Trophoblast cell (in vitro differentiated cells and primary cell): ENCODE results near the gene FERMT2.
A peak's percentile ranks its signal among the peaks of the same experiment; 100 is the strongest.

Source experiments
- DNase-seq, 2 donors: peaks; one replicate each; pipeline ENCODE4 v3.0.0-alpha.2; 2016
- H2AFZ ChIP-seq: 2 replicates; pipeline ENCODE4 v1.6.1; 2013; ENCODE audit warnings: low read length, moderate library complexity, mild to moderate bottlenecking; ENCODE audit not compliant: insufficient read depth, poor library complexity
- H2AK5ac ChIP-seq: 2 replicates; pipeline ENCODE4 v1.6.1; 2013; ENCODE audit warnings: mild to moderate bottlenecking, low read length
- H2BK120ac ChIP-seq: 2 replicates; pipeline ENCODE4 v1.6.1; 2013; ENCODE audit warnings: low read length, mild to moderate bottlenecking, moderate library complexity; ENCODE audit not compliant: insufficient read depth, poor library complexity
- H2BK12ac ChIP-seq: 2 replicates; pipeline ENCODE4 v1.6.1; 2013; ENCODE audit warnings: mild to moderate bottlenecking, low read length, moderate library complexity
- H2BK5ac ChIP-seq: 2 replicates; pipeline ENCODE4 v1.6.1; 2013; ENCODE audit warnings: low read length, low read depth, moderate library complexity, mild to moderate bottlenecking; ENCODE audit not compliant: poor library complexity
- H3K14ac ChIP-seq: 2 replicates; pipeline ENCODE4 v1.6.1; 2013; ENCODE audit warnings: mild to moderate bottlenecking, low read length
- H3K18ac ChIP-seq: 2 replicates; pipeline ENCODE4 v1.6.1; 2013; ENCODE audit warnings: mild to moderate bottlenecking, low read length
- H3K23ac ChIP-seq: 2 replicates; pipeline ENCODE4 v1.6.1; 2013; ENCODE audit warnings: low read length
- H3K27ac ChIP-seq: 2 replicates; pipeline ENCODE4 v1.5.1; 2013; ENCODE audit warnings: low read depth, mild to moderate bottlenecking, inconsistent platforms, low read length, moderate library complexity
- H3K27me3 ChIP-seq: 2 replicates; pipeline ENCODE4 v1.6.1; 2013; ENCODE audit warnings: inconsistent platforms, mild to moderate bottlenecking, low read length, moderate library complexity; ENCODE audit not compliant: insufficient read depth
- H3K36me3 ChIP-seq, 2 experiments: 1 replicate in 1 of 2; 2 replicates in 1 of 2; pipeline ENCODE4 v1.6.1; 2013; ENCODE audit warnings: low read length in 2 of 2, mild to moderate bottlenecking in 2 of 2, moderate library complexity in 1 of 2; ENCODE audit not compliant: insufficient read depth in 2 of 2, control insufficient read depth in 1 of 2
- H3K4ac ChIP-seq: 2 replicates; pipeline ENCODE4 v1.6.1; 2013; ENCODE audit warnings: low read depth, mild to moderate bottlenecking, low read length, moderate library complexity
- H3K4me1 ChIP-seq, 2 experiments: 1 replicate in 1 of 2; 2 replicates in 1 of 2; pipeline ENCODE4 v1.6.1; 2013; ENCODE audit warnings: low read length in 2 of 2, mild to moderate bottlenecking in 2 of 2, moderate library complexity in 1 of 2; ENCODE audit not compliant: insufficient read depth in 2 of 2, control insufficient read depth in 1 of 2
- H3K4me2 ChIP-seq: 2 replicates; pipeline ENCODE4 v1.6.1; 2013; ENCODE audit warnings: inconsistent platforms, mild to moderate bottlenecking, low read length, moderate library complexity
- H3K4me3 ChIP-seq: 2 replicates; pipeline ENCODE4 v1.5.1; 2013; ENCODE audit warnings: mild to moderate bottlenecking, low read depth, low read length, inconsistent platforms
- H3K79me1 ChIP-seq: one replicate; pipeline ENCODE4 v1.6.1; 2013; ENCODE audit warnings: low read length
- H3K79me2 ChIP-seq: 2 replicates; pipeline ENCODE4 v1.6.1; 2013; ENCODE audit warnings: low read length, mild to moderate bottlenecking; ENCODE audit not compliant: control insufficient read depth, insufficient read depth, poor library complexity
- H3K9ac ChIP-seq: 2 replicates; pipeline ENCODE4 v1.6.1; 2013; ENCODE audit warnings: mild to moderate bottlenecking, low read length
- H3K9me3 ChIP-seq: 2 replicates; pipeline ENCODE4 v1.6.1; 2013; ENCODE audit warnings: low read depth, mild to moderate bottlenecking, control low read depth, inconsistent platforms, low read length; ENCODE audit not compliant: insufficient read depth
- H4K12ac ChIP-seq: 2 replicates; pipeline ENCODE4 v1.6.1; 2013; ENCODE audit warnings: low read depth, mild to moderate bottlenecking, low read length, moderate library complexity
- H4K8ac ChIP-seq: 2 replicates; pipeline ENCODE4 v1.6.1; 2013; ENCODE audit warnings: low read depth, mild to moderate bottlenecking, low read length, moderate library complexity
- H4K91ac ChIP-seq: one replicate; pipeline ENCODE4 v1.6.1; 2013; ENCODE audit warnings: low read depth, mild to moderate bottlenecking, low read length, moderate library complexity
- WGBS: extraction: QIAGEN DNeasy Blood & Tissue Kit; methylation state at CpG from one replicate; pipeline ENCODE4 v1.1.7; 2013; ENCODE audit warnings: missing lambda C conversion rate; ENCODE audit not compliant: insufficient read length, insufficient coverage; ENCODE audit errors: extremely low coverage; 5-methylcytosine and 5-hydroxymethylcytosine counted together

The FERMT2 gene

GRCh38 chr14:52906141-52906601 is 44.7 kb downstream of the FERMT2 start:
- H2BK120ac ChIP-seq = no peak overlapping the region
- no CpG with 5 or more reads among the region's 3 CpGs for WGBS

GRCh38 chr14:52902971-52903619 is 47.8 kb downstream of the FERMT2 start:
- H3K18ac ChIP-seq = no peak overlapping the region
- no peak overlapping the region for H3K4ac ChIP-seq
- no peaks in the 10 kb centered on the region for H3K36me3 ChIP-seq
- WGBS = no CpG with 5 or more reads among the region's 2 CpGs
- no peaks in the 10 kb centered on the region for H3K27me3 ChIP-seq
- H4K12ac ChIP-seq = no peak overlapping the region
- no peak overlapping the region for H2BK120ac ChIP-seq
- H4K91ac ChIP-seq = no peak overlapping the region
- no peak overlapping the region for H2BK12ac ChIP-seq
- no peak overlapping the region for H3K4me2 ChIP-seq
- H2AK5ac ChIP-seq = no peak overlapping the region
- H4K8ac ChIP-seq = no peak overlapping the region
- no peak overlapping the region for H3K23ac ChIP-seq
- DNase-seq = peak; percentile 33 to 55
- peaks cover 2% of the 10 kb centered on the region for H3K79me2 ChIP-seq
- H3K27ac ChIP-seq = no peak overlapping the region
- H2AFZ ChIP-seq = no peak overlapping the region
- H3K79me1 ChIP-seq = peaks cover 2% of the 10 kb centered on the region
- no peak overlapping the region for H3K9ac ChIP-seq
- H3K14ac ChIP-seq = no peak overlapping the region
- no peaks in the 10 kb centered on the region for H3K9me3 ChIP-seq
- no peak overlapping the region for H2BK5ac ChIP-seq
- H3K4me3 ChIP-seq = no peak overlapping the region
- H3K4me1 ChIP-seq = peaks cover 6 to 7% of the 10 kb centered on the region in 2 experiments

More at GRCh38 chr14:52906141-52906601, 44.7 kb downstream of the FERMT2 start:
- no peak overlapping the region for H4K12ac ChIP-seq
- H3K36me3 ChIP-seq = peaks cover 5 to 6% of the 10 kb centered on the region in 2 experiments
- H3K14ac ChIP-seq = no peak overlapping the region
- peaks cover 2% of the 10 kb centered on the region for H3K79me1 ChIP-seq
- no peak overlapping the region for H2AFZ ChIP-seq
- peak overlapping the region; percentile 46 for H3K18ac ChIP-seq
- no peak overlapping the region for H4K91ac ChIP-seq
- no peak overlapping the region for H3K4me3 ChIP-seq
- H3K4me2 ChIP-seq = no peak overlapping the region
- H3K27me3 ChIP-seq = no peaks in the 10 kb centered on the region
- H3K9ac ChIP-seq = no peak overlapping the region
- peak overlapping the region; percentile 64 for H3K4ac ChIP-seq
- H2AK5ac ChIP-seq = no peak overlapping the region
- no peaks in the 10 kb centered on the region for H3K9me3 ChIP-seq
- H3K27ac ChIP-seq = peak overlapping the region; percentile 20
- peaks cover 2% of the 10 kb centered on the region for H3K79me2 ChIP-seq
- H2BK5ac ChIP-seq = no peak overlapping the region
- H3K4me1 ChIP-seq = peaks cover 6 to 7% of the 10 kb centered on the region in 2 experiments
- peak in 1 of 2 donors; percentile 72 for DNase-seq
- H4K8ac ChIP-seq = no peak overlapping the region
- no peak overlapping the region for H3K23ac ChIP-seq
- no peak overlapping the region for H2BK12ac ChIP-seq

GRCh38 chr14:52901357-52901980 is 49.4 kb downstream of the FERMT2 start:
- no peak overlapping the region for H3K23ac ChIP-seq
- no peak overlapping the region for H4K12ac ChIP-seq
- peaks cover 6 to 7% of the 10 kb centered on the region in 2 experiments for H3K4me1 ChIP-seq
- no peak overlapping the region for H2AK5ac ChIP-seq
- no CpG with 5 or more reads among the region's 4 CpGs for WGBS
- no peak overlapping the region for H3K9ac ChIP-seq
- no peak overlapping the region for H3K4me2 ChIP-seq
- no peaks in the 10 kb centered on the region for H3K9me3 ChIP-seq
- peak; percentile 28 to 51 for DNase-seq
- no peak overlapping the region for H3K4me3 ChIP-seq
- no peaks in the 10 kb centered on the region for H3K36me3 ChIP-seq
- H3K18ac ChIP-seq = no peak overlapping the region
- H2BK120ac ChIP-seq = no peak overlapping the region
- no peak overlapping the region for H2AFZ ChIP-seq
- no peak overlapping the region for H4K91ac ChIP-seq
- no peak overlapping the region for H3K27ac ChIP-seq
- no peak overlapping the region for H2BK5ac ChIP-seq
- H2BK12ac ChIP-seq = no peak overlapping the region
- H3K4ac ChIP-seq = no peak overlapping the region
- no peaks in the 10 kb centered on the region for H3K27me3 ChIP-seq
- H3K79me1 ChIP-seq = peaks cover 2% of the 10 kb centered on the region
- peaks cover 5% of the 10 kb centered on the region for H3K79me2 ChIP-seq
- no peak overlapping the region for H3K14ac ChIP-seq
- H4K8ac ChIP-seq = no peak overlapping the region

GRCh38 chr14:52900731-52901130 is 50.1 kb downstream of the FERMT2 start:
- H3K36me3 ChIP-seq = no peaks in the 10 kb centered on the region

More at GRCh38 chr14:52900731-52901130, 50.1 kb downstream of the FERMT2 start:
- no peaks in the 10 kb centered on the region for H3K9me3 ChIP-seq
- H3K18ac ChIP-seq = no peak overlapping the region
- H3K23ac ChIP-seq = no peak overlapping the region
- DNase-seq = peak; percentile 84 to 98
- peaks cover 3% of the 10 kb centered on the region for H3K79me2 ChIP-seq
- peaks cover 3 to 4% of the 10 kb centered on the region in 2 experiments for H3K4me1 ChIP-seq
- H2BK120ac ChIP-seq = no peak overlapping the region
- no peak overlapping the region for H4K91ac ChIP-seq
- no CpG with 5 or more reads among the region's 8 CpGs for WGBS
- H3K4ac ChIP-seq = no peak overlapping the region
- H3K9ac ChIP-seq = no peak overlapping the region
- no peak overlapping the region for H2BK12ac ChIP-seq
- no peak overlapping the region for H2AFZ ChIP-seq
- no peak overlapping the region for H2AK5ac ChIP-seq
- H3K27me3 ChIP-seq = no peaks in the 10 kb centered on the region
- no peaks in the 10 kb centered on the region for H3K79me1 ChIP-seq
- no peak overlapping the region for H3K4me3 ChIP-seq
- H2BK5ac ChIP-seq = no peak overlapping the region
- no peak overlapping the region for H3K4me2 ChIP-seq
- no peak overlapping the region for H4K8ac ChIP-seq
- H3K27ac ChIP-seq = no peak overlapping the region
- H3K14ac ChIP-seq = no peak overlapping the region
- H4K12ac ChIP-seq = no peak overlapping the region
